Measurements from ENCODE around the gene MTR. TPM values are rescaled to one million over a fixed set of nuclear protein-coding genes. Genes with fewer than 3 reads are reported as not detected.

Gene MTR
- total and polyA plus RNA-seq, 9 of the 15 experiments (the other 6 are each of a cell fraction or from before 2014, with no cell fraction given): 3.4 to 44.3 (median 20.3) TPM

GRCh38 chr1:236850077-236850979, 55.2 kb downstream of the MTR start:
- Histone ChIP-seq H3K27me3 (ENCODE audit: control insufficient read depth in 2 of 2, insufficient read depth in 2 of 2, low read length in 2 of 2) (no peaks in the 10 kb centered on the region), H3K9me1 (ENCODE audit: control insufficient read depth, insufficient read depth, low read length) (no peaks in the 10 kb centered on the region), H3K9ac (ENCODE audit: insufficient read depth in 1 of 2, low read depth in 2 of 2, low read length in 2 of 2) (no peak overlapping the region), H3K4me3 (no peak overlapping the region), H4K20me1 (replicated peaks; ENCODE audit: control insufficient read depth, insufficient read depth, low read length) (no peaks in the 10 kb centered on the region), H3K27ac (ENCODE audit: extremely low read depth, low read depth, low read length) (no peak overlapping the region), H3K79me2 (ENCODE audit: control insufficient read depth, insufficient read depth, low read length) (no peaks in the 10 kb centered on the region), H3K36me3 (ENCODE audit: control insufficient read depth, insufficient read depth, low read length) (peaks cover 73% of the 10 kb centered on the region), H2AFZ (ENCODE audit: low read depth, low read length) (no peak overlapping the region), H3K9me3 (replicated peaks; ENCODE audit: control insufficient read depth, insufficient read depth, low read depth, low read length) (no peaks in the 10 kb centered on the region), H3K4me1 (replicated peaks in 1 of 2; ENCODE audit: control insufficient read depth in 2 of 2, insufficient read depth in 2 of 2, low read length in 2 of 2) (no peaks in the 10 kb centered on the region), H3K4me2 (ENCODE audit: insufficient read depth, low read length) (no peak overlapping the region)
- no peak for TF ChIP-seq MBD2 (IDR thresholded peaks at IDR 0.05; ENCODE audit: borderline replicate concordance, low read depth)
- no peak for TF ChIP-seq TRIM25 (IDR thresholded peaks at IDR 0.05; ENCODE audit: borderline replicate concordance)
- no peak for TF ChIP-seq ZBTB34 (CRISPR knock-in tag; IDR thresholded peaks at IDR 0.05)
- no peak for TF ChIP-seq RBFOX2 (IDR thresholded peaks at IDR 0.05; ENCODE audit: low read depth, low read length)
- TF ChIP-seq COPS2 (conservative IDR thresholded peaks at IDR 0.05): no peak
- TF ChIP-seq ZNF3 (CRISPR knock-in tag; IDR thresholded peaks at IDR 0.05): no peak
- TF ChIP-seq SETDB1 (IDR thresholded peaks at IDR 0.05; ENCODE audit: low read length): no peak
- no peak for TF ChIP-seq DDX20 (tag; IDR thresholded peaks at IDR 0.05; ENCODE audit: low read depth)
- TF ChIP-seq ZNF551 (CRISPR knock-in tag; IDR thresholded peaks at IDR 0.05): no peak
- WGBS (ENCODE audit: insufficient coverage, low coverage, missing lambda C conversion rate): 98% methylated on average over 8 of the region's 8 CpGs
- DNase-seq (ENCODE audit: extremely low read depth in 1 of 4, low spot score in 3 of 4): no peak
- ATAC-seq: no peak
- in situ Hi-C loops (cut with MboI) (no loop called here), intact Hi-C loops (cut with micrococcal nuclease) (no loop called here)
- no peak for FAIRE-seq
- CTCF ChIA-PET (ENCODE audit: low intra/inter-chr PET ratio): no interaction called here
- POLR2A ChIA-PET: no interaction called here
- BruUV-seq (replicated peaks): no TSS peak

Data from K562 (cell line).